Activated gamma-delta T cell treated with Interleukin-2 at 50 U/mL for 16 hours (primary cell): ENCODE data around the gene LAYN.
A peak's percentile ranks its signal among the peaks of the same experiment; 100 is the strongest.

ENCODE experiments used
- DNase-seq: peaks from one replicate; pipeline ENCODE4 v3.0.0-alpha.2; 2020

Gene LAYN, protein sequence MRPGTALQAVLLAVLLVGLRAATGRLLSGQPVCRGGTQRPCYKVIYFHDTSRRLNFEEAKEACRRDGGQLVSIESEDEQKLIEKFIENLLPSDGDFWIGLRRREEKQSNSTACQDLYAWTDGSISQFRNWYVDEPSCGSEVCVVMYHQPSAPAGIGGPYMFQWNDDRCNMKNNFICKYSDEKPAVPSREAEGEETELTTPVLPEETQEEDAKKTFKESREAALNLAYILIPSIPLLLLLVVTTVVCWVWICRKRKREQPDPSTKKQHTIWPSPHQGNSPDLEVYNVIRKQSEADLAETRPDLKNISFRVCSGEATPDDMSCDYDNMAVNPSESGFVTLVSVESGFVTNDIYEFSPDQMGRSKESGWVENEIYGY

DNA sequence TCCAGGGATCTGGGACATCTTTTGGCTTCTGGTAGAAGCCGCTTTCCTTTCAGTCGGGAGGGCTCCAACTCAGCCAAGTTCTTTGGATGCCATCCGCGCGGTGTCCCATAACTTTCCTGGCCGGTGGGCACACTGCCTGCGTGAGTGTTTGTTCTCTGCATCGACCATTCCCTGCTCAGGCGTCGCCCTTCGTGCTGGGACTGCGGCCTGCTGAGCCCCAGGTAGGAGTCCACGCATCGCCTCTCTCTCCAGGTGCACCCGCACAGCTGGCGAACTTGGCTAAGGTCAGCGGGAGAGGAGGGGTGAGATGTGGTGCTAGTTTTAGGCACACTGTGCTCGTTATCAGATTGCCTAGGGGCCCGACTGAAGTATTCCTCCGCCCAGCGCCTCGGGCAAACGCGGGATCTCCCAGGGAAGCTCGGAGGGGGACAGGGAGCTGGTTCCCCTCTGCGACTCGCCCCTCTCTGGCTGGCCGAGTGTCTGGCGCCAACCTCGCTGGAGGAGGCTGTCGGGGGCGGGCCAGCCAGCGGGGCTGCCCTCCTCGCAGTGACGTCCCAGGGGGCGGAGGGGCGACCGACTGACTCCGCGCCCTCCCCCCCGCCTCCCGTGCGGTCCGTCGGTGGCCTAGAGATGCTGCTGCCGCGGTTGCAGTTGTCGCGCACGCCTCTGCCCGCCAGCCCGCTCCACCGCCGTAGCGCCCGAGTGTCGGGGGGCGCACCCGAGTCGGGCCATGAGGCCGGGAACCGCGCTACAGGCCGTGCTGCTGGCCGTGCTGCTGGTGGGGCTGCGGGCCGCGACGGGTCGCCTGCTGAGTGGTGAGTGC is at the start of gene LAYN:
LAYN (plus strand) TSS at position 607 of the 823 bp plus-strand sequence; CDS start at position 731, 124 bp downstream.
- DNase-seq = peak; percentile 48

DNA sequence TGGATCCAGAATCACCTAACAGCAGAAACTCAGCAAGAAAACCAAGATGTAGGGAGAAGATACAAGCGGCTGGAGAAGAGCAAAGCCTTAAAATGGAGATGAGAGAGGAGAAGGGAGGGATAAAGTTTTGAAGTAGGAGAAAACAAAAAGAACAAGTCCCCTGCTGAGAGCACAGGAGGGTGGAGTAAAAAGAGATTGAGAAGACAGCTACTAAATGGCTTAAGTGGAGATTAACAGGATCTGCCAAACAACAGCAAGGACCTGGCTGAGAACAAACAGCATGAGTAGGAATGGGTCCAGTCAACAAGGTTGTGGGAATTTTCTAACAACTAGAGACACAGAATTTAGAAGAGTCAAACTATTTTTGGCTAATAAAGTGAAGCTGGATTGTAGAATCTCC is 46.5 kb upstream of the LAYN start:
- DNase-seq = no peak

DNA sequence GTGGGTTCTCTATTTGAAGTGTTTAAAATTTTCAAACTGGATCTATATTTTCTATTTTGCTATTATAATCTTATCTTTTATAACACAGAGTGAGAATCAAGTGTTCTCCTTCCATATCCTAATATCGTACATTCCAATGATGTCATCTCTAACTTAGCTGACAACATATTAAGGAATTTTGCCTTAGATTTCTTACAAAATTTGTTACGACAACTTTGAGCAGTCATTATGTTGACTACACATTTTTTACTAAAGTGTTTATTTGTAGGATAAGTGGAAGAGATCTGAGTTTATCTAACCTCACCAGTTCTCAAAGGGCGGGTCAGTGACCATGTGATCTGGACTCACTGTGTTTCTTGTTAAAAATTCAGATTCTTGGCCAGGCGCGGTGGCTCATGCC is 41.0 kb upstream of the LAYN start:
- no peak for DNase-seq

DNA sequence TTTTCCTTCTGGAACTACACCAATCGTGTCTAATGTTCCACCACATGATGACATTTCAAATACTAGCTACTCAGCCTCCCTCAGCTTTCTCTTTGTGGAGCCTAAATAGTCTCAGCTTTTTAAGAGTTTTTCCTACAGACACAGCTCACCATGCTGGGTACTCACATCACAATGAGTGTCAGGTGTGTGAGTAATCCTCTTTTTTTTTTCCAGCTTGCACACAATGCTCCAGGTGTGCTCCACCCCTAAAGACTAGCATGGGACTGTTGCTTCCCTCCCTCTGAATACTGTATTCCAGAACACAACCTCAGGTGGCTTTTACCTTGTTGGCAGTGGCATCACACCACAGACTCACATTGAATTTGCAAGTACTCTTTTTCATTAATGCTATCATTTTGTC is 40.0 kb upstream of the LAYN start:
- DNase-seq = no peak

DNA sequence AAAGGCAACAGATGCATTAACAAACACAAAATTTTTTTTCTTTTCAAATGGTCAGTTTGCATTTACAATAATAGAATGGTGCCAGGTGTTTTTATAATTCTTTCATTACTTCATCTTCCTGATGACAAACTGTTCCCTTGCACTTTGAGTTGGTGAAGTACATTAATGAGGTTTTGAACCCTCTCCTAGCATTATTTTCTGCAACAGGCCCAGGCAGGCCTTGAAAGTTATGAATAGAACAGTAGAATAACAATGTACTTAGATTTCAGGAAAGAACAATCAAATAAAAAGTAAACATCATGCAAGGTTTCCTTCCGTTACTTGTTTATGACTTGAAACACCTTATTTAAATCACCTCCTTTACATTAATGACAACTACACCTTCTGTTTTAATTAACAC is 37.9 kb upstream of the LAYN start:
- DNase-seq = no peak

DNA sequence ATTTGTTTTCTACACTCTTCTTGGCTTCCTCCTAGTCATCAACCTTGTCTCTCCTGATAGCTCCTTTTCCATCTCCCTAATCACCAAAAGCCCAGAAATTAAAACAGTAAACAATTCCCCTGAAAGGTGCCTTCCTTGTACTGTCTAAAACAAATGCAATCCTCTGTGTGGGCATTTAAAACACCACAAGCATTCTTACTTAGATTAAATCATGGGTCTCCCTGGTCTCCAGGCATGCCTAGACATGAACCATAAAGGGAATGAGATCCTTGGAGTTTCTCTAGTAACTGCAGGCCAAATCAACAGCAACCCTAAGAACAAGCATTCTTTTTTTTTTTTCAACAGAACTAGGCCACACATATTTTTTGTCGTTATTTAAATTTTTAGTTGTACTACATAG is 30.2 kb upstream of the LAYN start:
- DNase-seq = no peak

DNA sequence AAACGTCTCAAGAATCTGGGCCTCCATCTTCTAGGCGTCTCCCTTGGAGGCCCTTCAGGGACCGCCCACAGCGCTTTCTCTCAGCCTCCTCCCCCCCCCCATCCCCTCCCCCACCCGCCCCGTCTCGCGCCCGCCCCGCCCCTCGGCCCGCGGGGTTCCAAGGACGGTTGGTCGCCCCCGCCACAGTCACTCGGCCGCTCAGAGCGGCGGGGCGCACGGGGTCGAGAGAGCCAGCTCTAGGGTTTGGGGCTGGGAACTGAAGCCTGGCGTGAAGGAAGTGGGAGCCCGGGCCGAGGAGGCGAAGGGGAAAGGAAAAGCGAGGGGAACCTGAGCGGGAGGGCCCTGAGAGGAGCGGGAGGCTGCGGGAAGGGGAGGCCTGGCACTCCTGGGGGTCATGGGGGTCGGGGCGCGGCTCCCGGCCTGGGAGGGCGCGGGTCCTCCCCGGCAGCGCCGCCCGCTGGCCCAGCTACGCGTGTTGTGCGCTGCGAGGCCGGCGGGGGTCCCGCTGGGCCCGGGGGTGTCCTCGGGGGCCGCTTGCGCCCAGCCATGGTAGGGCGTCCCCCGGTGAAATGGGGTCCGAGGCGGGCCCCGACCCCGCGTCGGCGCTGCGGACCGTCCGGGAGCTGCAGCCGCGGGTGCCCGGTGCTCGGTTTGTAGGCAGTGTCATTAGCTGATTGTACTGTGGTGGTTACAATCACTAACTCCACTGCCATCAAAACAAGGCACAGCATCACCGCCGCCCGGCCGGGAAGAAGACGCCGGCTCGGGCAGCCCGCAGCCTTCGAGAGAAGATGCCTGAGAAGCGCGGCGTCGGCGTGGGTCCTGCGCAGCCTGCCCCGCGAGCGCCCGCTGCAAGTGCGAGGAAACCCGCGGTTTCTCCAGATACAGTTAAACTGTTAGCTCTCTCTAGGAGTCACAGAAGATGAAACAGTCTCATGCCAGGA is 28.0 kb upstream of the LAYN start, which contains the start of gene BTG4:
BTG4 (minus strand) TSS at position 91 of the 944 bp plus-strand sequence. CDS start 13,610 bp downstream, outside the sequence.
- DNase-seq = no peak

DNA sequence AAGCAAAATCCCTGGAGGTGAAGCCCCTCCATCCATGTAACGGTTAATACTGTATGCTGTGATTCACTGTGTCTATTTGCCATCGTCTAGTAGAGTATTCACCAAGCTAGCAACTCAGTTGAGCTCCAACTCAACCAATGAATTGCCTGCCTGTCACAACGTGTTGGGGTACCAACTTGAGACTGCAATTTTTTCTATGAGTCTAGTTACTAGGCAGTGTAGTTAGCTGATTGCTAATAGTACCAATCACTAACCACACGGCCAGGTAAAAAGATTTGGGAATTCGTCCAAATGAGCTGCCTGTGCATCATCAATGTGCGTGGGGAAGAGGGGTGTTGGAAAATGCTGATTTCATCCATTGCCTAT is 27.3 kb upstream of the LAYN start:
- DNase-seq = no peak

DNA sequence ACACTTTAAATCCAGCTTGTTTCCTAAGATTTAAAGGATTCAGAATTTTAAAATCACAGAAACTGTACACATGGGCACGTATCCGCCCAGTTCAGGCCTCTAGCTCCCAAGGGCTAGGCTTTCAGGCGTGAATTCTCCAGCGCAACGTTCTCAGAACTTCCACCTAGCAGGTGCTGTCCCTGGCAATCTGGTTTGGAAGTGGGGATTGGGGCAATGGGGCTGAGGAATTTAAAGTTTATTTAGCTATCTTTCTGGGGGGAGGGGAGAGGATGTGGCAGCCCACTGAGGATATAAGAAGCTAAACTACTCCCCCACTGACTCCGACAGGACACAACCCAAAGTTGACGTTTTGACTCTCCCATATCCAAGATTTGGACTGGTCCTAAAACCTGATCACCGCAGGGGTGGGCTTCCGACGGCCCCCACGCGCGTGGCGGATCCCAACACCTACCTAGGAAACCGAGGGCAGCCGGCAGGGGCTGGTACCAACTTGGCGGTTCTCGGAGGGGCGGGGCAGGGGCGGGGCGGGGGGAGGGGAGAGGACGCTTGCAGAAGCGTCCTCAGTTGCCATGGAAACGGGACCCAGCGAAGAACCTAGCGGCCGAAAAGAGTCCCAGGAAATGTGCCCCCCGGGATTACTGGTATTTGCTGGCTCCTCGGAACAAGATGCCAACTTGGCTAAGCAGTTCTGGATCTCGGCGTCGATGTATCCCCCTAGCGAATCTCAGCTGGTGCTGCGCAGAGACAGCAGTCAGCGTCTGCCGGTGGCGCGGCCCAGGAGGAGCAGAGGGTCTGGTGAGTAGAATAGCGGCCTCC is 26.1 kb upstream of the LAYN start, which contains the start of gene HOATZ:
HOATZ (plus strand) TSS at position 563 of the 816 bp plus-strand sequence; CDS start at position 570, 7 bp downstream.
- DNase-seq = no peak

DNA sequence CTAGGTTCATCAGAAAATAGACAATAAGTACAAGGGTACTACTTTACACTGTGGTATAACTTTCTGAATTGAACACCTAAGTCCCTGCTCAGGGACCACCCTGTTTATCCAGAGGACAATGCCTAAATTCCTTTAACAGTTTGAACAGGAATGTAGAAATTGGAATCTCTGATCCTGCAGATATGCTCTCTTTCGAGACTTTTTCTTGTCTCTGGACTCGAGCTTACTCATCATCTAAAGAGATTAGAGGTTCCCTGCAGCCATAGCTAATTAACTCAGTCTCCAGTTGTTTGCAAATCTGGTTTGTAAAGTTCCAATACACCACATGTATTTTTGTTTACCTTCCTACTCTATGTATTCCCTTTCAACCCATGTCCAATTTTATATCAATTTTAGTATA is 24.9 kb upstream of the LAYN start:
- no peak for DNase-seq

DNA sequence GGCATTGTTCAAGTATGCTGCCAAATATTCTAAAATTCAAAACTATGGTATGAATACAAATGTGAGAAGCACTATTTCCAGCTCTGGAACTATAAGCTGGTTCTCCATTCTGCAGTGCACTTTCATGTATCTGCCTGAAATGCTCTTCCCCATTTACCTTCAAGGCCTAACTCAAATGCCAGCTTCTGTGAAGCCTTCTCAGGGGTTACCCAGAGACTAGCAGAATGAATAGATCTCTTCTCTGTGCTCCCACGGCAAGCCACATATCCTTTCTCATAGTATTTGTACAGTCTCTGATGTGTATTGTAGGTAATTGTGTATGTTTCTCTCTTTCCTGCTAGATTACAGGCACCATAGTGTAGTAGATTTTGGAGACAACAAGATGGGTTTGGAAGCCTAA is 21.9 kb upstream of the LAYN start:
- no peak for DNase-seq

DNA sequence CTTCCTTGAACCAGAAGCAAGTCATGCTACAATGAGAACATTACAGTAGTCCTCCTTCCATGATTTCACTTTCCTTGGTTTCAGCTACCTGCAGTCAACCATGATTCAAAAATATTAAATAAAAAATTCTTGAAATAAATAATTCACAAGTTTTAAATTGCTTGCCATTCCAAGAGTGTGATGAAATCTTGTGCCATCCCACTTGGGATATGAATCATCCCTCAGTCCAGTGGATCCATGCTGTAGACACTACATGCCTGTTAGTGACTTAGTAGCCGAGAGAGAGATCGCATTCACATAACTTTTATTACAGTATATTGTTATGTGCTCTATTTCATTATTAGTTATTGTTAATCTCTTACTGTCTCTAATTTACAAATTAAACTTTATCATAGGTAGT is 20.0 kb upstream of the LAYN start:
- DNase-seq = no peak

DNA sequence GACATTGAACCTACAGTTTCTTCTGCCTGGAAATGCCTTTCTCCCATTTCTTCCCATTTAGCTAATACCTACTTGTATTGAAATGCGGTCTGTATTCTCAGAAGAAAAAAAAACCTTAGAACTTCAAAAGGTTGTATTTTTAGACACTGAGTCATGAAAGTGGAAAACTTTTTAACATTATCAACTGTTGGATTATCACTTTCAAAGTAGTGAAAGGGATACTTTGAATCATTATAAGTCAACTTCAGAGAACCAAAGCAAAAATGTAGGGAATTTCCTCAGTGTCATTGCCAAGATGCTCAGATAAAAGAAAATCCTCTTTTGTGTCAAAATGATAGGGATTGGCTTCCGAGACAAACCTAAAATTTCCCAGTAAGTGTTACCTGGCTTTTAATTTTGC is 19.4 kb upstream of the LAYN start:
- no peak for DNase-seq

DNA sequence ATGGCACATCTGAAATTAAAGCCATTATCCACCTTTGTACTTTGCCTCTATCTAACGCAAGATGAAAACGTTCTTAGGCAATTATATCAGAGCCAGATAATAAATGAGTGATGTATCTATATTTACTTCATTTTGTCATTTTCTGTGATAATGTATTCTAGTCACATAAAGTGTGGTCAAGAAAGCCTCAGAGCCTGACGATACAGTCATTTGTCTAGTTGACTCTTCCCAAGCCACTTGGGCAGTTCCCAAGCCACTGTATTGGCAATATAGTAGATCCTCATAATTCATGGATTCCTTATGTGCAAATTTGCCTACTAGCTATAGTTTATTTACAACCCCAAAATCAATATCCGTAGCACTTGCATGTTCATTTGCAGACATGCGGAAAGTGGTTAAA is 18.1 kb upstream of the LAYN start:
- no peak for DNase-seq

DNA sequence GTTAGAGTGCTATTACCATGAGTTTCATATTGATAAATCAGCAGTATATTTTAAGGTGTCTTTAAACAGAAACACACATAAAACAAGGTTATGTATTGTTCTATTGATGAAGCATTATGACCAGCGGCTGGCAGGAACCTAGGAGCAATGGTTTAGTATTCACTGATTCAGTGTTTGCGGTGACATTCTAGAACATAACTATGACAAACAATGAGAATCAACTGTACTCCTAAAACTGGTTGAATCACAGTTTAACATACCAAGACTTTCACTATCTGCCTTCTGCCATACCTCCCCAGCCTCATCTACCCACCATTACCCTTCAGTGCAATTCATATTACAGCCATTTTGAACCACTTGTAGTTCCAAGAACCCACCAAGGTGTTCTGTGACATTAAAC is 17.2 kb upstream of the LAYN start:
- no peak for DNase-seq

DNA sequence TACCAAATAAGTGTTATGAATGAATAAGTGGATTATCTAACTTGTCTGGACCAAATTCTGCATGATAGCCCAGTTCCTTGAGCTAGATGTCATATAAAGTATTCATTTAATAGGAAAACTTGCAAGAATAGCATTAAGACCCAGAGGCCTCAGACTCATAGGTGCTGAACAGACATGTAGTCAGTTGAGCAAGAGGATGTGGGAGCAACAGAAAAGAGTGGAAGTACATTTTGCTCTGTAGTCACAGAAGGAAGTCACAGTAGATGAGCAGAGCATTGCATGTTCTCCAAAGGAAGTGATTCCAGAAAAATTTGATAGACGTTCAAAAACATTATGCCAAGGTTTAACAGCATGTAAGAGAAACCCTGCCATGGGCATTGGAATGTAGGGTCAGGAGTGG is 16.5 kb upstream of the LAYN start:
- DNase-seq = no peak

DNA sequence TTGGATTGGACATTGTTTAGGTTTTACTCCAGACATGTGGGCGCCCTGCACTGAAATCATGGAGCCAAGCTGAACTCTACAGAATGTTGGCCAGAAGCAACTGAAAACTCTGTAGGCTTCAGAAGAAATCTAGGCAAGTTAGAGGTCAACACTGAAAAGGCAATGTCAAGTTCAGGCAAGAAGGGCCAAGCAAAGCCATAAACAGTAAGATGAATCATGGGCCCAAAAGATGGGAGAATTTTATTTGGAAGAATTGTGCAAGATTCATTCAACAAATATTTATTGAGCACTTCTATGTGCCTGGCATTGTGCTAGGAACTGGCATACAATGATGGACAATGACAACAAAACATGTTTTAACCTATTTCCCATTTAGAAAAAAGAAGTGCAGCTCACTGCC is 15.1 kb upstream of the LAYN start:
- DNase-seq = no peak

DNA sequence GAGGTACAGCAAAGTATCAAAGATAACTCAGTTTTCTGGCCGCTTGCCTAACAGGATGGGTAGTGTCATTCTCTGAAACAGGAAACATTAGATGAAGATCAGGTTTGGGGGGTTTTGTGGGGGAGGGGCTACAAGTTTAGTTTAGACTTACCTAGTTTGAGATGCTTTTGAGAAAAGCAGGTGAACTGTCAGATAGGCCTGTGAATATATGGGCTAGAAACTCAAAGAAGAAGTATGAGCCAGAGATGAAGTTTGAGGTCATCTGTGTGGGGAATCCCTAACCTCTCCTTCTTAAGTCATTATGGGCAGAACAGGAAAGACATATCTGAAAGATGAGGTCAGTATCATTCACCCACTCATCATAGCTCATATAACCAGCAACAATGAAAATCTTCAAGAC is 14.0 kb upstream of the LAYN start:
- no peak for DNase-seq

DNA sequence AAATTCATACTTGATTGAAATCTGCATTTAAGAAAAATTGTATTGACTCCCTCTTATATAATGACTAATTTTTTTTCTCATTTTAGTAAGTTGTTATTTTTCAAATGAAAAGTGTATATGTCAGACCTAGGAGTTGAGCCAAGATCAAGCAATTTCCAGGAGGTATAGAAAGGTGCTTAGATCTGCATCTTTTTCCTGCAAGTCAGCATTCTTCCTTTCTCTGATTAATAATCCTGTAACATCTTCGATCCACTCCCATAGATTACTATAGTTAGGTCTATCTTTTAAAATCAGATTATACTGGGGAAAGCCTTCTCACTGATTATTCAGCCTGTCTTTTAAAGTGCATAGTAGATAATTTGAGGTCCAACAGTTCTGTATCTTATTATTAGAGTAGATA is 13.2 kb upstream of the LAYN start:
- no peak for DNase-seq

DNA sequence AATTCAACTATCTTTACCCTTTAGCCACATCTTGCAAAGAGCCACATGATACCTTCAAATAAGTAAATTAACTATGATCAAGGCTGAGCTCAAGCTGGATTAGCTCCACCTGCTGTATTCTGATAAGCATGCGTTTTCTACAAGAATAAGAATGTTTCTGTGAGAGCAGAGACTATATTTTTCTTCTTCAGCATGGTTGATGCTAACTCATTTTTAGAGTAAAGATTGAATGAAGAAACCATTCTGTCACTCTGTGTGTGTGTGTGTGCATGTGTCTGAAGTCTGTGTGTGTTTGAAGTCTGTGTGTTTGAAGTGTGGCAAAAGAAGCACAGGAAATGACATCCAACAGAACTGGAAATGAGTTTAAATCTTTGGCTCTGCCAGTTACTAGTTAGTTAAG is 12.0 kb upstream of the LAYN start:
- DNase-seq = peak; percentile 34

DNA sequence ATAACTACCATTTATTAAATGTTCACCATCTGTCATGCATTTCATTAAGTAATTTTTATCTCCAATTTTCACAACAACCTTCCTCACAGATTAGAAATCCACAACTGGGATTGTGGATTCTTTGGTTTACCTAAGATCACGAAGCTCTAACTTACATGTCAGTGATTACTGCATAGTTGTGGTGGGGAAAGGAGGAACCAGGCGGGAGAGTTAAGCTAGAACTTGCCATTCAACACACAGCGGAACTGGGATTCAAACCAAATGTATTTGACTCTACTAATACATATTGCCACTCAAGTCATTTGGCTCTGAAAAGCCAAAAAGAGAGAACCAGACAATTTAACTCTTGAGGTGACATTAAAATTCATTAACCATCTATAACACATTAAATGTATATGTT is 10.4 kb upstream of the LAYN start:
- no peak for DNase-seq

DNA sequence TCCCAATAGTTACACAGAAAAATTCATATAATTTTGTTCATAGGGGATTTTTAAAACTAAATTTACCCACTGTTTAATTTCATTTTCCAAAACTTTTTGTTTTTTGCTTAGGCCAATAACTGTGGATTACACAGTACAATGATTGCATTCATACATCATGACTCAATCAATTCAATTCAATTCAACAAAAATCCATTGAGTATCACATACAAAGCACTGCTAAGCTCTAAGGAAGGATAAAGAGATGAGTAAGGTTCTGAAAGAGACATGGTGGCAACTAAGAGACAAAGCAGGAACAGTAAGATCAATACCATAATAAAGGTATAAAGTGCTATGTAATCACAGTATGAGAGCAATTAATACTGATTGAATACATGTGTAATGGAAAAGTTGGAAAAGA is 9.4 kb upstream of the LAYN start:
- DNase-seq = no peak
